DND-41 (cell line): ENCODE results near the gene TTN.

Source experiments
- EZH2 ChIP-seq: IDR thresholded peaks from 3 replicates; pipeline ENCODE4 v1.6.1; 2012; ENCODE audit warnings: borderline replicate concordance, low read depth, mild to moderate bottlenecking, moderate library complexity, low read length, inconsistent platforms; ENCODE audit not compliant: severe bottlenecking
- TF ChIP-seq, protein P1 (sequence below): IDR thresholded peaks from 2 replicates; pipeline ENCODE4 v1.5.1; 2012; ENCODE audit warnings: borderline replicate concordance, low read length, moderate library complexity, mild to moderate bottlenecking; ENCODE audit not compliant: poor library complexity, severe bottlenecking; ENCODE audit errors: extremely low read depth

DNA sequence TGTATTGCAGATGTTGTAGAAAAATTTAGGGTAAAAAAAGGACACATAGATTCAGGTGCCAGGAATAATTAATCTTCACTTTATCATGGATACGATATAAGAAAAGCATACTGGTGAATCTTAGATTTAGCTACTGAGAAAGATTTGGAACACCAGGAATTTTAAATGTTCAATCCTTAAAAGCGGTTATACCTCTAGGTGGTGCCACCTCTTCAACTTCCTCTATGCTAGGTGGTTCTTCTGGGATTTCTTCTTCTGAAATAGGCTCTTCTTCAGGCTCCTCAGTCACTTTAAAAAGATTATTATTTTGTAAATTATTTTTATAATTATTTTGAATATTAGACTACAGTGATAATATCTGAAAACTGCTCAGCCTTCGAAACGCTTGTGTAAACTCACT is 133.1 kb downstream of the TTN start:
- TF ChIP-seq, protein P1, sequence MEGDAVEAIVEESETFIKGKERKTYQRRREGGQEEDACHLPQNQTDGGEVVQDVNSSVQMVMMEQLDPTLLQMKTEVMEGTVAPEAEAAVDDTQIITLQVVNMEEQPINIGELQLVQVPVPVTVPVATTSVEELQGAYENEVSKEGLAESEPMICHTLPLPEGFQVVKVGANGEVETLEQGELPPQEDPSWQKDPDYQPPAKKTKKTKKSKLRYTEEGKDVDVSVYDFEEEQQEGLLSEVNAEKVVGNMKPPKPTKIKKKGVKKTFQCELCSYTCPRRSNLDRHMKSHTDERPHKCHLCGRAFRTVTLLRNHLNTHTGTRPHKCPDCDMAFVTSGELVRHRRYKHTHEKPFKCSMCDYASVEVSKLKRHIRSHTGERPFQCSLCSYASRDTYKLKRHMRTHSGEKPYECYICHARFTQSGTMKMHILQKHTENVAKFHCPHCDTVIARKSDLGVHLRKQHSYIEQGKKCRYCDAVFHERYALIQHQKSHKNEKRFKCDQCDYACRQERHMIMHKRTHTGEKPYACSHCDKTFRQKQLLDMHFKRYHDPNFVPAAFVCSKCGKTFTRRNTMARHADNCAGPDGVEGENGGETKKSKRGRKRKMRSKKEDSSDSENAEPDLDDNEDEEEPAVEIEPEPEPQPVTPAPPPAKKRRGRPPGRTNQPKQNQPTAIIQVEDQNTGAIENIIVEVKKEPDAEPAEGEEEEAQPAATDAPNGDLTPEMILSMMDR: peak; percentile 12
- TF ChIP-seq EZH2: no peak
